ENCODE measurements around the gene ATXN7L1.

DNA sequence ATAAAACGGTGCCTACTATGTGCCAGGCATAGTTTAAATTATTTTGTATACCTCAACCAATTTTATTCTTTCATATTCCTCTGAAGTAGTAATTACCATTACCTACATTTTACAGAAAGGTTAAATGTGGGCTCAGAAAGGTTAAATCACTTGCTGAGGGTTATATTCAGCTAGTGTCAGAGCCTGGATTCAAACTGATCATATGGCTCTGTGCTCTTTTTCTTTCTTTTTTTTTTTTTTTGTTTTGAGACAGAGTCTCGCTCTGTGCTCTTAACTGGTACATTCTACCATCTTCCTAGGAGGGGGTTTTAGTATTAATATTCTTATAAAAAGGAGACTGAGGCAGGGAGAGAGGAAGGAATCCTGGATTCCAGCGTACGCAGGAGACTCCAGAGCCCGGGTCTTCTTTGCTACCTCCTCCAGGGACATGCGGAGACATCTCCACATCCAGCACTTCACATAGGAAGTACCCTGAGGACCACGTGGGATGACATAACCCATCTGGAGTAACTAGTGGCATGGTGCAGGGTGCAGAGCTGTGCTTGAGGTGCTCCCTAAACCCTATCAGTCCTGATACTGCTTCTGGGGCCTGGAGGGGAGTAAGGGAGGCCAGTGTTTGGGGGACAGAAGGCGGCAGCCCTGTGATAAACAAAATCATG, 29.6 kb upstream of the ATXN7L1 start:
- TF ChIP-seq ZFP30 (CRISPR knock-in tag; IDR thresholded peaks at IDR 0.05) (no peak), RARB (CRISPR knock-in tag; IDR thresholded peaks at IDR 0.05) (no peak)
